IMR-90 (cell line): ENCODE data around the gene CASS4. TPM values are rescaled to one million over a fixed set of nuclear protein-coding genes. Genes with fewer than 3 reads are reported as not detected.

Experiments
- ATAC-seq: fragments of 200-7000 bp; cut with Tn5 transposase; 2 replicates; pipeline ENCODE4 v1.9.1; 2020; ENCODE audit warnings: low read depth, mild to moderate bottlenecking, moderate library complexity
- BruUV-seq: library from RNA; stranded (reverse); fragments of 400-500 nt; replicated peaks from 2 replicates; lab custom pipeline; 2021; lab: Mats Ljungman, UMichigan
- CTCF ChIA-PET: fragments of 300-600 bp; formaldehyde crosslinking; extraction: SDS; loops from one replicate; lab custom pipeline; 2021; ENCODE audit warnings: antibody characterized with exemption; lab: Yijun Ruan, JAX
- POLR2A ChIA-PET: fragments of 300-600 bp; sonication (Branson Sonifier 250); formaldehyde crosslinking; loops from one replicate; lab custom pipeline; 2022; ENCODE audit warnings: antibody characterized with exemption; ENCODE audit not compliant: unreplicated experiment; lab: Charles Lee
- DNase-seq: peaks from one replicate; pipeline ENCODE4 v3.0.0; 2013
- H2AFZ ChIP-seq: replicated peaks from 2 replicates; pipeline ENCODE3; 2013; ENCODE audit warnings: low read length, mild to moderate bottlenecking; ENCODE audit not compliant: poor library complexity
- H2AK5ac ChIP-seq: 2 replicates; pipeline ENCODE4 v1.6.1; 2013; ENCODE audit warnings: low read depth, low read length, inconsistent platforms
- H2AK9ac ChIP-seq: replicated peaks from 2 replicates; pipeline ENCODE3; 2013; ENCODE audit warnings: mild to moderate bottlenecking, low read depth, low read length, moderate library complexity; ENCODE audit not compliant: poor library complexity
- H2BK120ac ChIP-seq: 2 replicates; pipeline ENCODE4 v1.6.1; 2013; ENCODE audit warnings: low read depth, low read length, inconsistent platforms
- H2BK15ac ChIP-seq: 3 replicates; pipeline ENCODE4 v1.6.1; 2013; ENCODE audit warnings: low read depth, low read length, inconsistent platforms
- H2BK20ac ChIP-seq: 2 replicates; pipeline ENCODE4 v1.6.1; 2013; ENCODE audit warnings: low read depth, mild to moderate bottlenecking, inconsistent platforms, low read length, moderate library complexity
- H2BK5ac ChIP-seq: 2 replicates; pipeline ENCODE4 v1.6.1; 2013; ENCODE audit warnings: mild to moderate bottlenecking, low read depth, low read length, inconsistent platforms; ENCODE audit not compliant: poor library complexity, severe bottlenecking
- H3K14ac ChIP-seq: replicated peaks from 2 replicates; pipeline ENCODE4 v1.6.1; 2013; ENCODE audit warnings: low read depth, low read length, inconsistent platforms
- H3K18ac ChIP-seq: 2 replicates; pipeline ENCODE4 v1.6.1; 2013; ENCODE audit warnings: low read depth, low read length, control low read depth
- H3K23ac ChIP-seq: 2 replicates; pipeline ENCODE4 v1.6.1; 2013; ENCODE audit warnings: low read depth, low read length, inconsistent platforms
- H3K27ac ChIP-seq: 2 replicates; pipeline ENCODE4 v1.5.1; 2013; ENCODE audit warnings: mild to moderate bottlenecking, control low read depth, low read length; ENCODE audit not compliant: insufficient read depth
- H3K27me3 ChIP-seq: 2 replicates; pipeline ENCODE4 v1.6.1; 2013; ENCODE audit warnings: low read length; ENCODE audit not compliant: control insufficient read depth, insufficient read depth
- H3K36me3 ChIP-seq: 2 replicates; pipeline ENCODE4 v1.6.1; 2013; ENCODE audit warnings: low read length, mixed read lengths; ENCODE audit not compliant: control insufficient read depth, insufficient read depth
- H3K4ac ChIP-seq: 2 replicates; pipeline ENCODE4 v1.6.1; 2013; ENCODE audit warnings: low read depth, low read length, inconsistent platforms
- H3K4me1 ChIP-seq: 2 replicates; pipeline ENCODE4 v1.6.1; 2013; ENCODE audit warnings: low read length, mixed read lengths; ENCODE audit not compliant: control insufficient read depth, insufficient read depth
- H3K4me2 ChIP-seq: 2 replicates; pipeline ENCODE4 v1.6.1; 2013; ENCODE audit warnings: low read depth, mild to moderate bottlenecking, control low read depth, low read length, moderate library complexity
- H3K4me3 ChIP-seq: 2 replicates; pipeline ENCODE4 v1.5.1; 2013; ENCODE audit warnings: low read depth, mild to moderate bottlenecking, control low read depth, low read length, moderate library complexity; ENCODE audit not compliant: insufficient read depth
- H3K56ac ChIP-seq: 2 replicates; pipeline ENCODE4 v1.6.1; 2013; ENCODE audit warnings: low read length, inconsistent platforms; ENCODE audit not compliant: insufficient read depth; ENCODE audit errors: extremely low read depth
- H3K79me1 ChIP-seq, 2 experiments: 2 replicates each; pipeline ENCODE4 v1.6.1; 2013; ENCODE audit warnings: low read length in 2 of 2, inconsistent platforms in 1 of 2, low read depth in 1 of 2
- H3K9ac ChIP-seq: 2 replicates; pipeline ENCODE4 v1.6.1; 2013; ENCODE audit warnings: low read depth, low read length, control low read depth
- H3K9me1 ChIP-seq: 2 replicates; pipeline ENCODE4 v1.6.1; 2013; ENCODE audit warnings: low read length, inconsistent platforms; ENCODE audit not compliant: insufficient read depth
- H3K9me3 ChIP-seq: 2 replicates; pipeline ENCODE4 v1.6.1; 2013; ENCODE audit warnings: low read length; ENCODE audit not compliant: control insufficient read depth, insufficient read depth
- H4K20me1 ChIP-seq: 2 replicates; pipeline ENCODE4 v1.6.1; 2013; ENCODE audit warnings: low read length, inconsistent platforms; ENCODE audit not compliant: insufficient read depth
- H4K5ac ChIP-seq: 2 replicates; pipeline ENCODE4 v1.6.1; 2013; ENCODE audit warnings: mild to moderate bottlenecking, low read depth, low read length, control low read depth
- H4K8ac ChIP-seq, 2 experiments: 2 replicates each; pipeline ENCODE4 v1.6.1; 2013; ENCODE audit warnings: low read depth in 2 of 2, low read length in 2 of 2, control low read depth in 1 of 2, inconsistent platforms in 1 of 2
- H4K91ac ChIP-seq: 2 replicates; pipeline ENCODE4 v1.6.1; 2013; ENCODE audit warnings: low read depth, low read length, inconsistent platforms; ENCODE audit not compliant: insufficient read depth
- CHD1 ChIP-seq: IDR thresholded peaks from 2 replicates; pipeline ENCODE4 v1.6.1; 2012; ENCODE audit warnings: low read depth, low read length, improper control_type of control experiment
- MAFK ChIP-seq: IDR thresholded peaks from 2 replicates; pipeline ENCODE4 v1.6.1; 2012; ENCODE audit warnings: low read depth, low read length, improper control_type of control experiment
- MAZ ChIP-seq: IDR thresholded peaks from 2 replicates; pipeline ENCODE4 v1.6.1; 2012; ENCODE audit warnings: low read depth, mild to moderate bottlenecking, low read length, improper control_type of control experiment, moderate library complexity, borderline replicate concordance
- MXI1 ChIP-seq: IDR thresholded peaks from 2 replicates; pipeline ENCODE4 v1.6.1; 2012; ENCODE audit warnings: low read depth, mild to moderate bottlenecking, low read length, moderate library complexity, borderline replicate concordance
- NFE2L2 ChIP-seq: fragments of 150-350 bp; IDR thresholded peaks from 2 replicates; pipeline ENCODE4 v1.6.1; 2016; ENCODE audit warnings: low read depth, mild to moderate bottlenecking, low read length
- SMC3 ChIP-seq: fragments of 150-350 bp; IDR thresholded peaks from 2 replicates; pipeline ENCODE4 v1.6.1; 2016; ENCODE audit warnings: low read depth, mild to moderate bottlenecking, antibody characterized with exemption, low read length, moderate library complexity
- WGBS, 2 experiments: methylation state at CpG; one replicate each; pipeline versions ENCODE4 v1.1.5 to v1.1.7; 2013; ENCODE audit warnings: missing lambda C conversion rate in 2 of 2; ENCODE audit not compliant: insufficient read length in 1 of 2; ENCODE audit errors: extremely low coverage in 2 of 2; 5-methylcytosine and 5-hydroxymethylcytosine counted together
- dilution Hi-C: fragments of 300-500 bp; cut with HindIII; formaldehyde crosslinking; loops from one replicate; pipeline ENCODE4 v1.14.3; 2018; ENCODE audit warnings: low sequenced_read_pairs; ENCODE audit not compliant: unreplicated experiment
- in situ Hi-C: fragments of 300-500 bp; cut with MboI; formaldehyde crosslinking; loops from 3 replicates; pipeline ENCODE4 v1.14.3; 2019; ENCODE audit warnings: low sequenced_read_pairs, inconsistent platforms, mixed read lengths
- intact Hi-C: fragments of 100-400 bp; cut with micrococcal nuclease; formaldehyde crosslinking; loops from 2 replicates; pipeline ENCODE4 v1.10.0; 2022
- polyA plus RNA-seq, 3 experiments: library from polyadenylated mRNA; depleted of rRNA; stranded (reverse); fragments of >200 nt; gene quantifications; 2 replicates each; pipeline ENCODE4 v1.2.3, GENCODE V29; 2012; ENCODE audit warnings: low replicate concordance in 1 of 3
- total RNA-seq: library from RNA; depleted of rRNA; stranded (reverse); fragments of >200 nt; gene quantifications from 2 replicates; pipeline ENCODE4 v1.2.3, GENCODE V29; 2012
- TF ChIP-seq, protein P1 (sequence below): fragments of 150-350 bp; IDR thresholded peaks from 2 replicates; pipeline ENCODE4 v1.6.1; 2017; ENCODE audit warnings: mild to moderate bottlenecking, antibody characterized with exemption, low read length, low read depth

The CASS4 gene
- total and polyA plus RNA-seq, 2 of the 4 experiments (the other 2 are of a cell fraction): 25.8 to 26.5 TPM

DNA sequence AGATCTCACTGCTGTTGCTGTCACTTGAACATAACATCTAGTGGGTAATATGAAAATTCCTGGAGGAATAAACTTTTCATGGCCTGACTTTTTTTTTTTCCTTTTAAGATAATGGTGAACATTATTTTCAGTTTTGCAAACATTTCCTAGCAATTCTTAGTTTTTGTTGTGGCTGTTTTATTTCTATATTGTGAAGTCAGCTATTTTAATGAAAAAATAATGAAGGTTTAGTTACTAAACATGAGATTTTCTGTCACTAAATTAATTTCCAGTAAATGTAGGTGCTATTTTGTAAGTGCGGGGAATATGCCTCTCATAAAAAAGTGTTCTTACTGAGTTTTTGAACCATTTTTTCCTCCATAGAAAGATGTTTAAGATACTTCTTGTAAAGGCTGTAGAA lies 89.1 kb downstream of the CASS4 start:
- Histone ChIP-seq H3K4me1 (no peaks in the 10 kb centered on the region), H2BK20ac (no peak overlapping the region), H4K20me1 (0 out of 2 replicates have a peak, but pooled peaks cover 5% of the 10 kb centered on the region), H2AK5ac (no peak overlapping the region), H4K5ac (no peak overlapping the region), H3K36me3 (peaks cover 21% of the 10 kb centered on the region), H3K9me3 (no peaks in the 10 kb centered on the region), H2BK5ac (no peak overlapping the region), H4K91ac (no peak overlapping the region), H3K18ac (no peak overlapping the region), H2BK120ac (no peak overlapping the region), H2AFZ (no peak overlapping the region), H3K4me2 (no peak overlapping the region), H3K27me3 (no peaks in the 10 kb centered on the region), H3K9ac (no peak overlapping the region), H4K8ac (no peak overlapping the region), H3K4ac (no peak overlapping the region), H3K79me1 (peaks cover 25 to 30% of the 10 kb centered on the region in 2 experiments), H3K56ac (no peak overlapping the region), H3K14ac (no peak overlapping the region), H3K23ac (no peak overlapping the region), H2AK9ac (no peak overlapping the region), H2BK15ac (no peak overlapping the region), H3K27ac (no peak overlapping the region), H3K4me3 (no peak overlapping the region), H3K9me1 (no peaks in the 10 kb centered on the region)
- intact Hi-C loops: no loop called here
- ATAC-seq (no peak), DNase-seq (no peak)
- in situ Hi-C loops: no loop called here
- POLR2A ChIA-PET: interaction anchor here (0.5 kb wide), 1 partner anchor 222 kb away, joined by 3 read pairs; no protein-coding TSS in a partner anchor
- no TSS peak for BruUV-seq
- dilution Hi-C loops: no loop called here
- WGBS, 2 experiments: no CpG with 5 or more reads among the region's 1 CpG
- TF ChIP-seq MAZ (no peak), SMC3 (no peak), NFE2L2 (no peak), CHD1 (no peak), MXI1 (no peak), MAFK (no peak)
- TF ChIP-seq, protein P1, sequence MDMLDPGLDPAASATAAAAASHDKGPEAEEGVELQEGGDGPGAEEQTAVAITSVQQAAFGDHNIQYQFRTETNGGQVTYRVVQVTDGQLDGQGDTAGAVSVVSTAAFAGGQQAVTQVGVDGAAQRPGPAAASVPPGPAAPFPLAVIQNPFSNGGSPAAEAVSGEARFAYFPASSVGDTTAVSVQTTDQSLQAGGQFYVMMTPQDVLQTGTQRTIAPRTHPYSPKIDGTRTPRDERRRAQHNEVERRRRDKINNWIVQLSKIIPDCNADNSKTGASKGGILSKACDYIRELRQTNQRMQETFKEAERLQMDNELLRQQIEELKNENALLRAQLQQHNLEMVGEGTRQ: no peak
- CTCF ChIA-PET: interaction anchor here (0.7 kb wide), 1 partner anchor 181 kb away, joined by 5 read pairs; no protein-coding TSS in a partner anchor
